Thyroid gland (tissue), 4 donors: ENCODE results near the gene ANKRD13D. TPM values are rescaled to one million over a fixed set of nuclear protein-coding genes. Genes with fewer than 3 reads are reported as not detected.

Experiments used
- DNase-seq, 2 donors: peaks; one replicate each; pipeline ENCODE4 v3.0.0-alpha.2; 2019
- H3K27ac ChIP-seq, 3 donors: fragments of 200-600 bp; sonication (generic); 1 replicate in 2 of 3; 2 replicates in 1 of 3; pipeline ENCODE4 v1.5.1; 2016 to 2019; ENCODE audit warnings: mild to moderate bottlenecking in 1 of 3, moderate library complexity in 1 of 3
- H3K27me3 ChIP-seq: fragments of 200-600 bp; sonication (generic); one replicate; pipeline ENCODE4 v1.5.1; 2019
- H3K36me3 ChIP-seq, 2 donors: fragments of 200-600 bp; sonication (generic); one replicate each; pipeline ENCODE4 v1.5.1; 2016 to 2019
- H3K4me1 ChIP-seq, 2 donors: fragments of 200-600 bp; sonication (generic); one replicate each; pipeline ENCODE4 v1.5.1; 2017 to 2019
- H3K4me3 ChIP-seq, 3 donors: fragments of 200-600 bp; sonication (generic); replicated peaks in 1 of 3; 1 replicate in 2 of 3; 2 replicates in 1 of 3; pipeline ENCODE4 v1.5.1; 2016; ENCODE audit warnings: mild to moderate bottlenecking in 1 of 3
- H3K9me3 ChIP-seq: fragments of 200-600 bp; sonication (generic); one replicate; pipeline ENCODE4 v1.5.1; 2017
- POLR2A ChIP-seq, 2 donors: fragments of 450-650 bp; IDR thresholded peaks; one replicate each; pipeline ENCODE4 v1.6.1; 2017; ENCODE audit warnings: antibody characterized with exemption in 2 of 2, mild to moderate bottlenecking in 2 of 2, moderate library complexity in 1 of 2
- WGBS, 2 donors: methylation state at CpG; one replicate each; pipeline ENCODE4 v1.1.5; 2017; 5-methylcytosine and 5-hydroxymethylcytosine counted together
- intact Hi-C: fragments of 100-400 bp; cut with DNase I; formaldehyde crosslinking; loops from one replicate; pipeline ENCODE4 v1.15.1; 2023
- total RNA-seq, 4 donors: library from RNA; depleted of rRNA; stranded (reverse); fragments of >200 nt; gene quantifications; one replicate each; pipeline ENCODE4 v1.2.3, GENCODE V29; 2016
- TF ChIP-seq, protein P1 (sequence below), 6 experiments: fragments of 200-600 bp in 3 of 6; fragments of 450-650 bp in 3 of 6; sonication (generic) in 3 of 6; IDR thresholded peaks; one replicate each; pipeline ENCODE4 v1.5.1; 2016 to 2019; ENCODE audit warnings: antibody characterized with exemption in 6 of 6, mild to moderate bottlenecking in 2 of 6, inconsistent platforms in 1 of 6, moderate library complexity in 1 of 6

ANKRD13D gene
- total RNA-seq, 4 donors from 2014 or later: 27.9 to 36.8 (median 31.5) TPM

DNA sequence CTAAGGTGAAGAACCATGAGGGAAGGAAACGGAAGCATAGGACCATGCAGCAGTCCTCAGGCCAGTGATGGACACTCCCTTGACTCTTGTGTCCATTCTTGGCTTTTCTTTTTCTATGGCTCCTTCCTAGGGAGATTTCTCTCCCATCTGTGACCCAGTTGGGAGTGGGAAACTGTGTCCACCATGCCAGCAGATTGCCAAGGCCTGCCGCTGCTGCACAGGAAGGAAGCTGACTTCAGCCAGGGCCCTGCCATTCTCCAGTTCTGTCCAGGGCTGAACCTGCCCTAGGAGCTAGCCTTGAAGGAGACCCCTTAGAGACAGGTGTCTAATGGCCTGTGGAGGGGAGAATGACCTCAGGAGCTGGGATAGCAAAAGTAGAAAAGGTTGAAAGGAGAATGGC lies 31.6 kb downstream of the ANKRD13D start:
- intact Hi-C loops: no loop called here
- Histone ChIP-seq H3K36me3 (no peaks in the 10 kb centered on the region), H3K27me3 (no peaks in the 10 kb centered on the region), H3K27ac (no peak overlapping the region), H3K4me1 (peaks cover 15 to 16% of the 10 kb centered on the region in 2 donors), H3K4me3 (no peak overlapping the region), H3K9me3 (no peaks in the 10 kb centered on the region)
- WGBS, 2 donors: 96 to 97% methylated on average over 2 of the region's 2 CpGs
- TF ChIP-seq, protein P1, sequence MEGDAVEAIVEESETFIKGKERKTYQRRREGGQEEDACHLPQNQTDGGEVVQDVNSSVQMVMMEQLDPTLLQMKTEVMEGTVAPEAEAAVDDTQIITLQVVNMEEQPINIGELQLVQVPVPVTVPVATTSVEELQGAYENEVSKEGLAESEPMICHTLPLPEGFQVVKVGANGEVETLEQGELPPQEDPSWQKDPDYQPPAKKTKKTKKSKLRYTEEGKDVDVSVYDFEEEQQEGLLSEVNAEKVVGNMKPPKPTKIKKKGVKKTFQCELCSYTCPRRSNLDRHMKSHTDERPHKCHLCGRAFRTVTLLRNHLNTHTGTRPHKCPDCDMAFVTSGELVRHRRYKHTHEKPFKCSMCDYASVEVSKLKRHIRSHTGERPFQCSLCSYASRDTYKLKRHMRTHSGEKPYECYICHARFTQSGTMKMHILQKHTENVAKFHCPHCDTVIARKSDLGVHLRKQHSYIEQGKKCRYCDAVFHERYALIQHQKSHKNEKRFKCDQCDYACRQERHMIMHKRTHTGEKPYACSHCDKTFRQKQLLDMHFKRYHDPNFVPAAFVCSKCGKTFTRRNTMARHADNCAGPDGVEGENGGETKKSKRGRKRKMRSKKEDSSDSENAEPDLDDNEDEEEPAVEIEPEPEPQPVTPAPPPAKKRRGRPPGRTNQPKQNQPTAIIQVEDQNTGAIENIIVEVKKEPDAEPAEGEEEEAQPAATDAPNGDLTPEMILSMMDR (IDR thresholded peaks at IDR 0.05): no peak
- no peak for TF ChIP-seq POLR2A (IDR thresholded peaks at IDR 0.05)
- no peak for DNase-seq

- Histone ChIP-seq H3K36me3 (no peaks in the 10 kb centered on the region), H3K4me3 (no peak overlapping the region), H3K4me1 (peaks cover 15% of the 10 kb centered on the region in 2 donors), H3K27ac (no peak overlapping the region), H3K9me3 (no peaks in the 10 kb centered on the region), H3K27me3 (no peaks in the 10 kb centered on the region)
- WGBS, 2 donors: 89 to 93% methylated on average over 6 of the region's 6 CpGs
- intact Hi-C loops: no loop called here
- DNase-seq: no peak
- TF ChIP-seq, protein P1 (IDR thresholded peaks at IDR 0.05): no peak
- TF ChIP-seq POLR2A (IDR thresholded peaks at IDR 0.05): no peak
Observed at GRCh38 chr11:67321313-67321871, 32.3 kb downstream of the ANKRD13D start.

- no peaks in the 10 kb centered on the region for H3K27me3 ChIP-seq
- no peaks in the 10 kb centered on the region for H3K36me3 ChIP-seq
- H3K4me1 ChIP-seq: peaks cover 11% of the 10 kb centered on the region in 2 donors
- TF ChIP-seq, protein P1 (IDR thresholded peaks at IDR 0.05): no peak
- no peak overlapping the region for H3K27ac ChIP-seq
- no peak for DNase-seq
- intact Hi-C loops: no loop called here
- no peaks in the 10 kb centered on the region for H3K9me3 ChIP-seq
- no peak overlapping the region for H3K4me3 ChIP-seq
- WGBS, 2 donors: 98 to 100% methylated on average over 3 of the region's 3 CpGs
Observed at GRCh38 chr11:67322049-67322448, 32.9 kb downstream of the ANKRD13D start.

GRCh38 chr11:67323526-67323925 lies 34.4 kb downstream of the ANKRD13D start:
- WGBS, 2 donors: 94 to 98% methylated on average over 7 of the region's 7 CpGs
- Histone ChIP-seq H3K4me3 (no peak overlapping the region), H3K27me3 (no peaks in the 10 kb centered on the region), H3K27ac (no peak overlapping the region), H3K36me3 (no peaks in the 10 kb centered on the region), H3K9me3 (no peaks in the 10 kb centered on the region), H3K4me1 (peaks cover 8 to 10% of the 10 kb centered on the region in 2 donors)
- no peak for TF ChIP-seq POLR2A (IDR thresholded peaks at IDR 0.05)
- TF ChIP-seq, protein P1 (IDR thresholded peaks at IDR 0.05): no peak
- DNase-seq: no peak
- intact Hi-C loops: no loop called here

GRCh38 chr11:67332081-67332691 lies 43.1 kb downstream of the ANKRD13D start:
- H3K4me1 ChIP-seq: no peaks in the 10 kb centered on the region
- no peaks in the 10 kb centered on the region for H3K27me3 ChIP-seq
- intact Hi-C loops: no loop called here
- DNase-seq: no peak
- no peaks in the 10 kb centered on the region for H3K9me3 ChIP-seq
- no peaks in the 10 kb centered on the region for H3K36me3 ChIP-seq
- TF ChIP-seq, protein P1 (IDR thresholded peaks at IDR 0.05): no peak
- TF ChIP-seq POLR2A (IDR thresholded peaks at IDR 0.05): no peak
- no peak overlapping the region for H3K4me3 ChIP-seq
- no peak overlapping the region for H3K27ac ChIP-seq
- WGBS, 2 donors: 88 to 94% methylated on average over 6 of the region's 6 CpGs
